NT2/D1 (cell line): ENCODE results near the gene CCDC185.

Experiments used
- SUZ12 ChIP-seq: IDR thresholded peaks from 2 replicates; pipeline ENCODE4 v1.6.1; 2011; ENCODE audit not compliant: insufficient read length, insufficient read depth; ENCODE audit errors: extremely low read depth
- ZNF274 ChIP-seq: IDR thresholded peaks from 2 replicates; pipeline ENCODE4 v1.6.1; 2011; ENCODE audit warnings: mild to moderate bottlenecking, low read depth, low read length

DNA sequence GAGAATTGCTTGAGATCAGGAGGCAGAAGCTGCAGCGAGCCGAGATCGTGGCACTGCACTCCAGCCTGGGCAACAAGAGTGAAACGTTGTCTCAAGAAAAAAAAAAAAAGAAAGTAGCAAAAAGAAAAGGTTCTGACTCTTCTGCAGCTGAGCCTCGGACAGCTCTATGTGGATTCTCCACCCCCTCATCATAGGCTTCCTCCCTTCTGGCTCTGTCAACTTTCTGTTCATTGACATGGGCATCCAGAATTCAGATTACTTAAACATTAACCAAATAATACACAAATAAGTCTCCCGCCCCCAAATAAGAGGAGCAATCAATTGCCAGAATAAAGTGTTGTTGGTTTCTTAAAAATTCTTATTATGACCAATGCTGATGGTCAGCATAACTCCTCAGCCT lies 39.3 kb upstream of the CCDC185 start:
- no peak for TF ChIP-seq ZNF274
- TF ChIP-seq SUZ12: no peak
